IMR-90 (cell line): ENCODE data around the gene ERCC1. TPM values are rescaled to one million over a fixed set of nuclear protein-coding genes. Genes with fewer than 3 reads are reported as not detected.

ENCODE experiments used
- ATAC-seq: fragments of 200-7000 bp; cut with Tn5 transposase; 2 replicates; pipeline ENCODE4 v1.9.1; 2020; ENCODE audit warnings: low read depth, mild to moderate bottlenecking, moderate library complexity
- BruUV-seq: library from RNA; stranded (reverse); fragments of 400-500 nt; replicated peaks from 2 replicates; lab custom pipeline; 2021; lab: Mats Ljungman, UMichigan
- CTCF ChIA-PET: fragments of 300-600 bp; formaldehyde crosslinking; extraction: SDS; loops from one replicate; lab custom pipeline; 2021; ENCODE audit warnings: antibody characterized with exemption; lab: Yijun Ruan, JAX
- POLR2A ChIA-PET: fragments of 300-600 bp; sonication (Branson Sonifier 250); formaldehyde crosslinking; loops from one replicate; lab custom pipeline; 2022; ENCODE audit warnings: antibody characterized with exemption; ENCODE audit not compliant: unreplicated experiment; lab: Charles Lee
- DNase-seq: peaks from one replicate; pipeline ENCODE4 v3.0.0; 2013
- H2AFZ ChIP-seq: replicated peaks from 2 replicates; pipeline ENCODE3; 2013; ENCODE audit warnings: low read length, mild to moderate bottlenecking; ENCODE audit not compliant: poor library complexity
- H2AK5ac ChIP-seq: 2 replicates; pipeline ENCODE4 v1.6.1; 2013; ENCODE audit warnings: low read depth, low read length, inconsistent platforms
- H2AK9ac ChIP-seq: replicated peaks from 2 replicates; pipeline ENCODE3; 2013; ENCODE audit warnings: mild to moderate bottlenecking, low read depth, low read length, moderate library complexity; ENCODE audit not compliant: poor library complexity
- H2BK120ac ChIP-seq: 2 replicates; pipeline ENCODE4 v1.6.1; 2013; ENCODE audit warnings: low read depth, low read length, inconsistent platforms
- H2BK15ac ChIP-seq: 3 replicates; pipeline ENCODE4 v1.6.1; 2013; ENCODE audit warnings: low read depth, low read length, inconsistent platforms
- H2BK20ac ChIP-seq: 2 replicates; pipeline ENCODE4 v1.6.1; 2013; ENCODE audit warnings: low read depth, mild to moderate bottlenecking, inconsistent platforms, low read length, moderate library complexity
- H2BK5ac ChIP-seq: 2 replicates; pipeline ENCODE4 v1.6.1; 2013; ENCODE audit warnings: mild to moderate bottlenecking, low read depth, low read length, inconsistent platforms; ENCODE audit not compliant: poor library complexity, severe bottlenecking
- H3K14ac ChIP-seq: replicated peaks from 2 replicates; pipeline ENCODE4 v1.6.1; 2013; ENCODE audit warnings: low read depth, low read length, inconsistent platforms
- H3K18ac ChIP-seq: 2 replicates; pipeline ENCODE4 v1.6.1; 2013; ENCODE audit warnings: low read depth, low read length, control low read depth
- H3K23ac ChIP-seq: 2 replicates; pipeline ENCODE4 v1.6.1; 2013; ENCODE audit warnings: low read depth, low read length, inconsistent platforms
- H3K27ac ChIP-seq: 2 replicates; pipeline ENCODE4 v1.5.1; 2013; ENCODE audit warnings: mild to moderate bottlenecking, control low read depth, low read length; ENCODE audit not compliant: insufficient read depth
- H3K27me3 ChIP-seq: 2 replicates; pipeline ENCODE4 v1.6.1; 2013; ENCODE audit warnings: low read length; ENCODE audit not compliant: control insufficient read depth, insufficient read depth
- H3K36me3 ChIP-seq: 2 replicates; pipeline ENCODE4 v1.6.1; 2013; ENCODE audit warnings: low read length, mixed read lengths; ENCODE audit not compliant: control insufficient read depth, insufficient read depth
- H3K4ac ChIP-seq: 2 replicates; pipeline ENCODE4 v1.6.1; 2013; ENCODE audit warnings: low read depth, low read length, inconsistent platforms
- H3K4me1 ChIP-seq: 2 replicates; pipeline ENCODE4 v1.6.1; 2013; ENCODE audit warnings: low read length, mixed read lengths; ENCODE audit not compliant: control insufficient read depth, insufficient read depth
- H3K4me2 ChIP-seq: 2 replicates; pipeline ENCODE4 v1.6.1; 2013; ENCODE audit warnings: low read depth, mild to moderate bottlenecking, control low read depth, low read length, moderate library complexity
- H3K4me3 ChIP-seq: 2 replicates; pipeline ENCODE4 v1.5.1; 2013; ENCODE audit warnings: low read depth, mild to moderate bottlenecking, control low read depth, low read length, moderate library complexity; ENCODE audit not compliant: insufficient read depth
- H3K56ac ChIP-seq: 2 replicates; pipeline ENCODE4 v1.6.1; 2013; ENCODE audit warnings: low read length, inconsistent platforms; ENCODE audit not compliant: insufficient read depth; ENCODE audit errors: extremely low read depth
- H3K79me1 ChIP-seq, 2 experiments: 2 replicates each; pipeline ENCODE4 v1.6.1; 2013; ENCODE audit warnings: low read length in 2 of 2, inconsistent platforms in 1 of 2, low read depth in 1 of 2
- H3K9ac ChIP-seq: 2 replicates; pipeline ENCODE4 v1.6.1; 2013; ENCODE audit warnings: low read depth, low read length, control low read depth
- H3K9me1 ChIP-seq: 2 replicates; pipeline ENCODE4 v1.6.1; 2013; ENCODE audit warnings: low read length, inconsistent platforms; ENCODE audit not compliant: insufficient read depth
- H3K9me3 ChIP-seq: 2 replicates; pipeline ENCODE4 v1.6.1; 2013; ENCODE audit warnings: low read length; ENCODE audit not compliant: control insufficient read depth, insufficient read depth
- H4K20me1 ChIP-seq: 2 replicates; pipeline ENCODE4 v1.6.1; 2013; ENCODE audit warnings: low read length, inconsistent platforms; ENCODE audit not compliant: insufficient read depth
- H4K5ac ChIP-seq: 2 replicates; pipeline ENCODE4 v1.6.1; 2013; ENCODE audit warnings: mild to moderate bottlenecking, low read depth, low read length, control low read depth
- H4K8ac ChIP-seq, 2 experiments: 2 replicates each; pipeline ENCODE4 v1.6.1; 2013; ENCODE audit warnings: low read depth in 2 of 2, low read length in 2 of 2, control low read depth in 1 of 2, inconsistent platforms in 1 of 2
- H4K91ac ChIP-seq: 2 replicates; pipeline ENCODE4 v1.6.1; 2013; ENCODE audit warnings: low read depth, low read length, inconsistent platforms; ENCODE audit not compliant: insufficient read depth
- BHLHE40 ChIP-seq: fragments of 150-350 bp; IDR thresholded peaks from 2 replicates; pipeline ENCODE4 v1.6.1; 2016; ENCODE audit warnings: mild to moderate bottlenecking, low read depth, low read length
- ELK1 ChIP-seq: fragments of 150-350 bp; IDR thresholded peaks from 2 replicates; pipeline ENCODE4 v1.6.1; 2016; ENCODE audit warnings: low read depth, mild to moderate bottlenecking, low read length, moderate library complexity, borderline replicate concordance
- MAFK ChIP-seq: IDR thresholded peaks from 2 replicates; pipeline ENCODE4 v1.6.1; 2012; ENCODE audit warnings: low read depth, low read length, improper control_type of control experiment
- MAZ ChIP-seq: IDR thresholded peaks from 2 replicates; pipeline ENCODE4 v1.6.1; 2012; ENCODE audit warnings: low read depth, mild to moderate bottlenecking, low read length, improper control_type of control experiment, moderate library complexity, borderline replicate concordance
- MXI1 ChIP-seq: IDR thresholded peaks from 2 replicates; pipeline ENCODE4 v1.6.1; 2012; ENCODE audit warnings: low read depth, mild to moderate bottlenecking, low read length, moderate library complexity, borderline replicate concordance
- RAD21 ChIP-seq: IDR thresholded peaks from 2 replicates; pipeline ENCODE4 v1.6.1; 2012; ENCODE audit warnings: low read length, improper control_type of control experiment
- RFX5 ChIP-seq: IDR thresholded peaks from 2 replicates; pipeline ENCODE4 v1.8.0; 2012; ENCODE audit warnings: low read depth, mild to moderate bottlenecking, low read length, moderate library complexity
- USF2 ChIP-seq: fragments of 150-350 bp; IDR thresholded peaks from 2 replicates; pipeline ENCODE4 v1.6.1; 2017; ENCODE audit warnings: mild to moderate bottlenecking, antibody characterized with exemption, low read length, low read depth
- WGBS, 2 experiments: methylation state at CpG; one replicate each; pipeline versions ENCODE4 v1.1.5 to v1.1.7; 2013; ENCODE audit warnings: missing lambda C conversion rate in 2 of 2; ENCODE audit not compliant: insufficient read length in 1 of 2; ENCODE audit errors: extremely low coverage in 2 of 2; 5-methylcytosine and 5-hydroxymethylcytosine counted together
- dilution Hi-C: fragments of 300-500 bp; cut with HindIII; formaldehyde crosslinking; loops from one replicate; pipeline ENCODE4 v1.14.3; 2018; ENCODE audit warnings: low sequenced_read_pairs; ENCODE audit not compliant: unreplicated experiment
- in situ Hi-C: fragments of 300-500 bp; cut with MboI; formaldehyde crosslinking; loops from 3 replicates; pipeline ENCODE4 v1.14.3; 2019; ENCODE audit warnings: low sequenced_read_pairs, inconsistent platforms, mixed read lengths
- intact Hi-C: fragments of 100-400 bp; cut with micrococcal nuclease; formaldehyde crosslinking; loops from 2 replicates; pipeline ENCODE4 v1.10.0; 2022
- polyA plus RNA-seq, 3 experiments: library from polyadenylated mRNA; depleted of rRNA; stranded (reverse); fragments of >200 nt; gene quantifications; 2 replicates each; pipeline ENCODE4 v1.2.3, GENCODE V29; 2012; ENCODE audit warnings: low replicate concordance in 1 of 3
- total RNA-seq: library from RNA; depleted of rRNA; stranded (reverse); fragments of >200 nt; gene quantifications from 2 replicates; pipeline ENCODE4 v1.2.3, GENCODE V29; 2012

ERCC1 gene
- total and polyA plus RNA-seq, 2 of the 4 experiments (the other 2 are of a cell fraction) = 84.2 to 132 TPM

DNA sequence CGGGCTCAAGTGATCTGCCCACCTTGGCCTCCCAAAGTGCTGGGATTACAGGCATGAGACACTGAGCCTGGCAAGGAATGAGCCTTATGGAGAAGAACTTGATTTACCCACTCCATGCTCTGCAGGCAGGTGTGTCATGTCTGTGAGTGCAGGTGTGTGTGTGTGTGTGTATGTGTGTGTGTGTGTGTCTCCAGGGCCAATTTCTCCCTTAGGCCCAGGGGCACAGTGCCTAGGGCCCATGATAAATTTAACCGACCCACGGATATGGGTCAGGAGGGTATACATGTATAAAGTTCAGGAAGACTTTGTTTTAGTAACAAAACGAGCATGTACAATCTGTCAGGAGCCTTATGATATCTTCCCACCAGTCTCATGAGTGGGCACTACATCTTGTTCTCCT, 39.5 kb upstream of the ERCC1 start:
- POLR2A ChIA-PET = no interaction called here
- H3K23ac ChIP-seq = no peak overlapping the region
- no peak overlapping the region for H3K27ac ChIP-seq
- TF ChIP-seq ELK1 = no peak
- TF ChIP-seq MXI1 = no peak
- no peak for TF ChIP-seq MAFK
- TF ChIP-seq USF2 = no peak
- no peak for TF ChIP-seq BHLHE40
- TF ChIP-seq MAZ = no peak
- no peak for TF ChIP-seq RFX5
- no peak for TF ChIP-seq RAD21
- H4K20me1 ChIP-seq = peaks cover 10% of the 10 kb centered on the region; the same call in 1 of the 2 replicates
- peaks cover 0 to 7% of the 10 kb centered on the region in 2 experiments; a peak in 1 of 4 replicates for H3K79me1 ChIP-seq
- CTCF ChIA-PET = no interaction called here
- H3K9me3 ChIP-seq = no peaks in the 10 kb centered on the region
- BruUV-seq = no TSS peak
- no peak overlapping the region for H3K4ac ChIP-seq
- no peak overlapping the region for H4K8ac ChIP-seq
- H3K9me1 ChIP-seq = no peaks in the 10 kb centered on the region
- no peak overlapping the region for H3K14ac ChIP-seq
- DNase-seq = no peak
- no peak overlapping the region for H3K18ac ChIP-seq
- dilution Hi-C loops = no loop called here
- no peak overlapping the region for H4K91ac ChIP-seq
- H2BK120ac ChIP-seq = no peak overlapping the region
- H2BK15ac ChIP-seq = no peak overlapping the region
- no peak overlapping the region for H2AFZ ChIP-seq
- peaks cover under 1% of the 10 kb centered on the region; the same call in 1 of the 2 replicates for H3K4me1 ChIP-seq
- intact Hi-C loops = no loop called here
- no peak overlapping the region for H4K5ac ChIP-seq
- H3K9ac ChIP-seq = no peak overlapping the region
- WGBS, 2 experiments = no CpG with 5 or more reads among the region's 4 CpGs
- ATAC-seq = no peak
- no peak overlapping the region for H2BK20ac ChIP-seq
- H2AK9ac ChIP-seq = no peak overlapping the region
- no peak overlapping the region for H3K4me2 ChIP-seq
- no peaks in the 10 kb centered on the region for H3K36me3 ChIP-seq
- H3K56ac ChIP-seq = no peak overlapping the region
- no peak overlapping the region for H2BK5ac ChIP-seq
- no peaks in the 10 kb centered on the region for H3K27me3 ChIP-seq
- H2AK5ac ChIP-seq = no peak overlapping the region
- no peak overlapping the region for H3K4me3 ChIP-seq
- in situ Hi-C loops = no loop called here
